HG02571 (cell line): ENCODE results near the gene SPEM2.
A peak's percentile ranks its signal among the peaks of the same experiment; 100 is the strongest.

ENCODE experiments used
- ATAC-seq: cut with Tn5 transposase; IDR thresholded peaks from one replicate; pipeline ENCODE4 v1.9.1; 2021; ENCODE audit warnings: mild to moderate bottlenecking, moderate library complexity; ENCODE audit not compliant: unreplicated experiment

The SPEM2 gene

GRCh38 chr17:7440113-7440833 is 14.9 kb downstream of the SPEM2 start:
- no peak for ATAC-seq

- ATAC-seq = no peak
Measured at GRCh38 chr17:7440834-7441195, 15.4 kb downstream of the SPEM2 start.

GRCh38 chr17:7441266-7441665 is 15.8 kb downstream of the SPEM2 start:
- no peak for ATAC-seq

GRCh38 chr17:7442142-7442541 is 16.7 kb downstream of the SPEM2 start:
- ATAC-seq = no peak

GRCh38 chr17:7443499-7444485 is 18.4 kb downstream of the SPEM2 start:
- no peak for ATAC-seq

GRCh38 chr17:7444682-7445618 is 19.5 kb downstream of the SPEM2 start, which contains the start of gene CHRNB1:
Gene CHRNB1 (plus strand): TSS chr17:7445061. CDS start chr17:7445128, 67 bp downstream.
- ATAC-seq = peak; percentile 68

GRCh38 chr17:7445619-7445968 is 20.2 kb downstream of the SPEM2 start:
- ATAC-seq = no peak

GRCh38 chr17:7448461-7448860 is 23.0 kb downstream of the SPEM2 start:
- no peak for ATAC-seq

GRCh38 chr17:7459961-7460545 is 34.6 kb downstream of the SPEM2 start:
- no peak for ATAC-seq

GRCh38 chr17:7460850-7461660 is 35.6 kb downstream of the SPEM2 start:
- ATAC-seq = no peak

- no peak for ATAC-seq
Measured at GRCh38 chr17:7462474-7463371, 37.3 kb downstream of the SPEM2 start.

GRCh38 chr17:7463372-7463846 is 38.0 kb downstream of the SPEM2 start:
- no peak for ATAC-seq

GRCh38 chr17:7464081-7464480 is 38.7 kb downstream of the SPEM2 start:
- no peak for ATAC-seq

GRCh38 chr17:7465597-7466275 is 40.3 kb downstream of the SPEM2 start:
- no peak for ATAC-seq

GRCh38 chr17:7466318-7466638 is 40.9 kb downstream of the SPEM2 start:
- ATAC-seq = no peak

GRCh38 chr17:7466639-7467341 is 41.4 kb downstream of the SPEM2 start:
- no peak for ATAC-seq

- ATAC-seq = no peak
Measured at GRCh38 chr17:7467498-7467897, 42.1 kb downstream of the SPEM2 start.
